HG02798 (cell line): ENCODE data around the gene LPP.

Experiments used
- ATAC-seq: cut with Tn5 transposase; IDR thresholded peaks from one replicate; pipeline ENCODE4 v1.9.1; 2021; ENCODE audit warnings: mild to moderate bottlenecking; ENCODE audit not compliant: unreplicated experiment, poor library complexity

The LPP gene

GRCh38 chr3:188166441-188166840 is 12.5 kb downstream of the LPP start:
- ATAC-seq = no peak

DNA sequence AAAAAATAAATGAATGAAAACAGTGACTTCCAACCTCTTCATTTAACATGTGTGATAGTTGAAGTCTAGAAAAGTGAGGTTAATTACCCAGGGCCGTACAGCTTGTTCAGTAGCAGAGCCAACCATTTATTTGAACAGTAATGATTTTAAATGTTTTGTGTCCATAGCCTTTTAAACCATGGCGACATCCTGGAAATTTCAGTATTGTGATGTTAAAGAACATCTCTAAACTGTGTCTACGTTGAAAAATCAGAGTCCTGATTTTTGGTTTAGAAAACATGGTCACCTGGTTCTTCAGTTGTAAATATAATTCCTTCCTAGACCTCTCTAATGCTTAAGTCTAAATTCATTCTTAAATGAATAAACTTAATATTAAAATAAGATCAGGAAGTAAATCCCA is 14.2 kb downstream of the LPP start:
- no peak for ATAC-seq

- no peak for ATAC-seq
These were observed 14.7 kb downstream of the LPP start for GRCh38 chr3:188168648-188169047.

GRCh38 chr3:188169830-188170455 is 16.0 kb downstream of the LPP start:
- ATAC-seq = no peak

DNA sequence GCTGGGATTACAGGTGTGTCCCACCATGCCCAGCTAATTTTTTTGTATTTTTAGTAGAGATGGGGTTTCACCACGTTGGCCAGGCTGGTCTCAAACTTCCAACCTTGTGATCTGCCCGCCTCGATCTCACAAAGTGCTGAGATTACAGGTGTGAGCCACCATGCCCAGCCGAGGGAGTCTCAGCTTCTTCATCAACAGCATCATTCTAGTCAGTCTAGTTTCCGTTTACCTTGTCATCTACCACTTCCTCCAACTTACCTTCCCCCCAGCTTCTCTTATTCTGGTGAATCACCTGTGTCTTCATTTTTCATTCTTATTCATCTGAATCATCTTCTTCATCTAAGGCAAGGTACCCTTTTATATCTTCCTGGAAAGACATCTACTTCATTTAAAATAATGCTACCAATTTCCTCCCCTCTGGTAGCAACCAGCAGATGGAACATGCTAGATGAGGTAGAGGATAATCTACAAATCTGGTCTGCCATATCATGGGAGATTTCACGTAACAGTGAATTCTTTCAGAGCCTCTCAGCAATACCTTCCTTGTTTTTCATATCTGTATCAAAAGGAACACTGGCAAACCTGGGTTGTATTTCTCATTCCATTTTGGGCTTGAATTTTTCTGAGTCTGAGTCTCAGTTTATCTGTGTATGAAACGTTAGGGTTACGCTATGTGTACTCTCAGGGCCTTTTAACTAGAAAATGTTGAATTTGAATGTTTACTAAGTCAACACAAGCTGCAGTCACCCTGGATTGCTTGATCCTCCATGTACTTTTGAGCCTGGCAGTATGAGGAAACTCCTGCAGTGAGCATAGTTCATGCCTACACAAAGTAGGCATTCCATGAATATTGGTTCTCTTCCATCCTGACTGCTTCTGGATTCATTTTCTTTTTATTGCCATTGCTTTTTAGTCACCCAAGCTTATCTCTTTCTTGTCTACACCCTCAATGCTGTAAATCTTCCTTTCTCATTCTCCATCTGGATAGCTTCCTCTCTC is 16.8 kb downstream of the LPP start:
- no peak for ATAC-seq

DNA sequence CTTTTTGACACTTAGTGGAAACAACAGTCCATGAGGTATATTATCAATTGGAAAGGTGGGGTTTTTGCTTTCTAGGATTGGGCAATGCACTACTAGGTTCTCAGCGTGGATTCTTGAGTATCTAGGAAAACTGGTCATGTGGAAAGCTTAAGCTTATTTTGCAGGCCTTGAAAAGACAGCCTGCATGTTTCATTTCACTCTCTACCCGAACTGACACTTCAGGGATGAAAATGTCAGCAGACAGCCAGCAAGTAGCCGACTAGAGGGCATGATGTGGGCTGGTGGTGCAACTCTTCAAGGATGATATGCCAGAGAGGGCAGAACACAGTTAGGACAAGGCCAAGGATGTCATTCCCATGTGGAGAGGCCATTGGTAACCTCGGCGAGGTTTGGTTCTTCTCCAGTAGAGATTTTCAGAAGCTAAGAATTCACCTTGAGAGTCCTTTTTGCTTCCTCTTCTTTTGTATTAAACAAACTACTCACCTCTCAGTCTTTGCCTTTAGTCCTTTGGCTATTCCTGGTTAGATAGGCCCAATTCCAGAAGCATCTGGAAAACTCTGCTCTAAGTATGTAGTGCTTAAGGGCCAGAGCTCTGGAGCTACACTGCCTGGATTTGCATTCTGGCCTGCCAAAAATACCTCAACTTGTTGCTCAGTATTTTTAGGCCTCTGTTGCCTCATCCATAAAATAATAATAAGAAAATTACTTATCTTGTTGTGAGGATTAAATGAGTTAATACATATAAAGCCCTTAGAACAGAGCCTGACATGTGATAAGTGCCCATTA is 17.9 kb downstream of the LPP start:
- no peak for ATAC-seq

- no peak for ATAC-seq
These were observed 20.5 kb downstream of the LPP start for GRCh38 chr3:188174317-188175044.

GRCh38 chr3:188176476-188176875 is 22.5 kb downstream of the LPP start:
- no peak for ATAC-seq

- ATAC-seq = no peak
These were observed 22.9 kb downstream of the LPP start for GRCh38 chr3:188176884-188177283.

DNA sequence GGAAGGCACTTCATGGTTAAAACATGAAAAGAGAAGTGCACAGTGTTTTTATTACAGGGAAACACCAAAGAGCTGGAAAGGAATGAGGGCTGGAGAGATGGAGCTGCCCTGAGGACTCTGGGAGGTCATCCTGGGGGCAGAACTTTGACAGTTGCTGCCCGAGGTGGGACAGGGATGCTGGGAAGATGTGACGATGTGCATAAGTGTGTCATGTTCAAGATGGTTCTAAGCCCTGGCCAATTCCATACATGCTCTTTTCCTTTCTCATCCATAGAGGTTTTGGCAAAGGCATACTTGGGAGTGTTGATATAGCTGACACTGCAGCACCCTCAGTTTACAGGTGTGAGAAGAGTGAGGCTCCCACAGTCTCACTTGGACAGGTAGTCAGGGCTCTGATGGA is 23.8 kb downstream of the LPP start:
- ATAC-seq = no peak

DNA sequence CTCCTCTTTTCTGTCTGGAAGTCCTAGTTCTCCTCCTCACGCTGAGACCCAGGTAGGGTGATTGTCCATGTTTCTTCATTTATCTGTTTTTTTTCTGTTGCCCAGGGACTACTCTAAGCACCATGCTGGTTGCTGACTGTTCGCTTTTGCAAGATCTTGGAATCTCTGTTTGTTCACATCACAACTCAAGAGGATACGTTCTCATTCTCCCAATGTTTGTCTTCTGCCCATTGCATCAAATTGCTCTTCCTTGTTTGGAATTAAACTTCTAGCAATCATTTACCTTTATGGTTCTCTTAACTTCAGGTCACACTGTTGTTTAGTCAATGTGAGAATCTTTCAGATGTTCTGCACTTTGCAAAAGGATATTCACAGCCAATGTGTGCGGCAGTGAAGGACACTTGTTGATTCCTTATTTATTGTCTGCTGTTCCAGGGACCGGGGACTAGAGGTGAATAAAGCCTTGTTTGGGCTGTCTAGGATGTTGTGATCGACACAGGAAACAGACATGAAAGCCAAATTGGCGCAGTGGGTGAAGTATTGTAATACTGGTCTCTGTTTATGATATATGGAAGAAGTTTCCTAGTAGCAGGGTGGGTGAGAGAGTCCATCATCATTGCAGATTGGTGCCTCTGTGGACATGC is 24.5 kb downstream of the LPP start:
- ATAC-seq = no peak

DNA sequence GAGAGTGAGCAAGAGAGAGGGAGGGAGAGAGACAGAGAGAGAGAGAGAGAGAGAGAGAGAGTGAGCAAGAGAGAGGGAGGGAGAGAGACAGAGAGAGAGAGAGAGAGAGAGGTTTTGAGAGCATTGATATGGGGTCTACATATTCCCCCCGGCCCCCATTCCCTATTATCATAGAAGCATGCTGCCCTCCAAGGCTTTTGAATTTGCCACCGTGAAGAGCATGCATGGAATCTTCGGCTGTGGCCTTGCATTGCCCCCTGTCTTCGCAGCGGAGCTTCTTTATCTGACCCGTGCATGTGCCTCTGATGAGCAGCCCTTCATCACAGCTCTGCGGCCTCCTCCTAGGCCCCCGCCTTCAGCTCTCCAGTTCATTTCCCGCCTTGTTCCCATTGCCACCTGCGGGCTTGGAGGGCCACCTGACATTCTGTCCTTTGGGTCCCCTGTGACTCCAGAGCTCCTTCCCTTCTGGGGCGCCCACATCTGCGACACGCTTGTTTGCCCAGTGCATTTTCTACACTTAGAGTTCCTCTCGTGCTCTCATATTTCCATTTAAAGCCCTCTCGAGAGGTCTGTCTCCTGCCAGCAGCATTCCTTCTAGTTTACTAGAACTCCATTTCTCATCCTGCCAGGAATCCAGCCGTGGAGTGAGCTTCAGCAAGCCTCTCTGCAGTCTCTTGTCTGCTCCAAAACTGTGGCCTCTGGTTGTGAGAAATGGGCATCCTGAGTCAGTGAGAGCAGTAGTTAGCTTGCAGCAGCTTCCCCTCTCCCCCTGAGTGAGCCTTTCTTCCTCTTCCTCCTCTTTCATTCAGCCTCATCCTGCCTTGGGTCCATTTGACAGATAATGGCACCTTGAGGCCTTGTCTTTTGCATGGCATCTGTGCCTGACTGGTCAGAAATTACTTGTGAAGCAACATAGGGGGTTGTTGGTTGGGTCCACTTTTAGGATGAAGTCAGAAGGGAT is 25.3 kb downstream of the LPP start:
- ATAC-seq = no peak

GRCh38 chr3:188180114-188180513 is 26.2 kb downstream of the LPP start:
- no peak for ATAC-seq

- ATAC-seq = no peak
These were observed 29.5 kb downstream of the LPP start for GRCh38 chr3:188183452-188183851.

- no peak for ATAC-seq
These were observed 30.2 kb downstream of the LPP start for GRCh38 chr3:188184160-188184559.

- ATAC-seq = no peak
These were observed 30.7 kb downstream of the LPP start for GRCh38 chr3:188184649-188185048.

DNA sequence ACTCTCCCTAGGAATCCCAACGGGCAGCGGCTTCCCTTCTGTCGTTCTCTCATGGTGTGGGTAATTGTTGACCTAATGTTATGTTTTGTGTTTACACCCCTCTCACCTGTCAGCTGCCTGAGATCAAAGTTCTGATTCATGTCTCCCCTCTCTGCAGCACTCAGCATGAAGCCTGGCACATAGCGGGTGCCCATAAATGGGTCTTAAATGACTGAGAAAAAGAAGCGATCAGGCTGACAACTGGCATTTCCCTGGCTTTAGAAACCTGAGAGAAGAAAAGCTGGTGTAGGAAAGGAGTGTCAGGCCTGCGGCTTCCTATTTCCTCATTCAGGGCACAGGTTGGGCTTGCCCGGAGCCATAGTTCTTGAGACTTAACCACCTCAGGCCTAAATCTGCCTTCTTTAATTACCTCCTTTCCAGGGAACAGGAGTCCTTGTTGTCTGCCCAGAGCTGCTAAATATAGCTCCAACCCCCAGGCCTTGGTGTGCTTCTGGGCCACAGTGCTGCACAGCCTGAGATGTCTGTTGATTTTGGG is 31.8 kb downstream of the LPP start:
- ATAC-seq = no peak

DNA sequence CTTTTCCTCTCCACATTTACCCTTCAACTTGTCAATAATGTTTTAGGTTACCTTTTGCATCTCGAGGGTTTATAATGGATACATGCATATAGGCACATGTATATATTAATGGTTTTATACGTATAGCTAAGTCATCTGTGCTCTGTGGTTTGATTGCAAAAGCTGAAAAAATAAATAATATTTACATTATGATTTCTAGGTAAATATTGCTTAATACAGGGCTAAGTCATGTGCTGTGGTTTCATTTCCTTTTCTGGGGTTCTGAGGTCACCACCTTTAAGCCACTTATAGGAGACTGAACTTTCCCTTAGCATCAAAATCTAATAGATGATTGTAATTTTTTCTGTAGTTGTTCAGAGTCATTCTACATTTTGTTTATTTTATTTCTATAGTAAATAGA is 33.1 kb downstream of the LPP start:
- ATAC-seq = no peak
